Measurements from ENCODE around the gene ZNF296. TPM values are rescaled to one million over a fixed set of nuclear protein-coding genes. Genes with fewer than 3 reads are reported as not detected.

Gene ZNF296
- total RNA-seq, 4 donors from 2014 or later, result 0.31 to 1.7 (median 1.1) TPM

DNA sequence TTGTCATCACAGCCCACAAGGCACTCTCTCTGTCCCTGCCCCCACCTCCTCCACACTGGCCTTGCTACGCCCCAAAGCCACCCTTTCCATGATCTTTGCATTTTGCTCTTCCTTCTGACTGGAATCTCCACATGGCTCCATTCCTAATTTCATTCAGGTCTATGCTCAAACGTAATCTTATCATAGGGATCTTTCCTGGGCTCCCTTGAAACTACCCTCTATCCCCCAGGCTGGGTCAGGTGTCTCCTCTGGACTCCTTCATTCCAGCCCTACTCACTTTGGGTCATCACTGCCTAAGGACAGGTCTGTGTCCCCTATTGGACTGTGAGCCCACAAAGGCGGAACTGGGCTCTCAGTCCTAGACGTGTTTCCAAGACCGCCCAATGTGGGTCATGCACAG, 5.9 kb upstream of the ZNF296 start:
- TF ChIP-seq, protein P1, sequence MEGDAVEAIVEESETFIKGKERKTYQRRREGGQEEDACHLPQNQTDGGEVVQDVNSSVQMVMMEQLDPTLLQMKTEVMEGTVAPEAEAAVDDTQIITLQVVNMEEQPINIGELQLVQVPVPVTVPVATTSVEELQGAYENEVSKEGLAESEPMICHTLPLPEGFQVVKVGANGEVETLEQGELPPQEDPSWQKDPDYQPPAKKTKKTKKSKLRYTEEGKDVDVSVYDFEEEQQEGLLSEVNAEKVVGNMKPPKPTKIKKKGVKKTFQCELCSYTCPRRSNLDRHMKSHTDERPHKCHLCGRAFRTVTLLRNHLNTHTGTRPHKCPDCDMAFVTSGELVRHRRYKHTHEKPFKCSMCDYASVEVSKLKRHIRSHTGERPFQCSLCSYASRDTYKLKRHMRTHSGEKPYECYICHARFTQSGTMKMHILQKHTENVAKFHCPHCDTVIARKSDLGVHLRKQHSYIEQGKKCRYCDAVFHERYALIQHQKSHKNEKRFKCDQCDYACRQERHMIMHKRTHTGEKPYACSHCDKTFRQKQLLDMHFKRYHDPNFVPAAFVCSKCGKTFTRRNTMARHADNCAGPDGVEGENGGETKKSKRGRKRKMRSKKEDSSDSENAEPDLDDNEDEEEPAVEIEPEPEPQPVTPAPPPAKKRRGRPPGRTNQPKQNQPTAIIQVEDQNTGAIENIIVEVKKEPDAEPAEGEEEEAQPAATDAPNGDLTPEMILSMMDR (IDR thresholded peaks at IDR 0.05), result no peak
- ATAC-seq (ENCODE audit: low FRiP score) (no peak), DNase-seq (ENCODE audit: low spot score) (no peak)

DNA sequence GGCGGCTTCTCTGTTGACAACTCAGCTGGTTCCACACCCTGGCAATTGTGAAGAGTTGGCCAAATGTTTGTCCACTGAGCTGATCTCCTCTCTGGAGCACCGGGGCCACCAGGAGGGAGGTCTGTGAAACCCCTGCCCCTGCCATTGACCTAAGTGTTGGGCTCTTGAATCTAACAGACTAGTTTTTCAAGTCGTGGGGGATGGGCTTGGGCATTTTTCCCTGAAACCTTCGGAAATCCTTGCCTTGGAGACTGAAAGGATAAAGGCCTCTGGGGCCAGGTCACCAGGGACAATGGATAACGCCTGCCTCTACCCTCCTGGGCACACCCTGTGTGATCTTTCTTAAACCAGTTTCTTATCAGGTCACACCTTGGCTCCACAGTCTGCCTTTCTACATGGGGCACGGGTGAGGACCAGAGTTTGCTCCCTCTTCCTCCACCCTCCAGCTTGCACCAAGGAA, 3.7 kb upstream of the ZNF296 start:
- TF ChIP-seq, protein P1 (IDR thresholded peaks at IDR 0.05), result no peak
- no peak for ATAC-seq (ENCODE audit: low FRiP score)
- DNase-seq (ENCODE audit: low spot score), result no peak

DNA sequence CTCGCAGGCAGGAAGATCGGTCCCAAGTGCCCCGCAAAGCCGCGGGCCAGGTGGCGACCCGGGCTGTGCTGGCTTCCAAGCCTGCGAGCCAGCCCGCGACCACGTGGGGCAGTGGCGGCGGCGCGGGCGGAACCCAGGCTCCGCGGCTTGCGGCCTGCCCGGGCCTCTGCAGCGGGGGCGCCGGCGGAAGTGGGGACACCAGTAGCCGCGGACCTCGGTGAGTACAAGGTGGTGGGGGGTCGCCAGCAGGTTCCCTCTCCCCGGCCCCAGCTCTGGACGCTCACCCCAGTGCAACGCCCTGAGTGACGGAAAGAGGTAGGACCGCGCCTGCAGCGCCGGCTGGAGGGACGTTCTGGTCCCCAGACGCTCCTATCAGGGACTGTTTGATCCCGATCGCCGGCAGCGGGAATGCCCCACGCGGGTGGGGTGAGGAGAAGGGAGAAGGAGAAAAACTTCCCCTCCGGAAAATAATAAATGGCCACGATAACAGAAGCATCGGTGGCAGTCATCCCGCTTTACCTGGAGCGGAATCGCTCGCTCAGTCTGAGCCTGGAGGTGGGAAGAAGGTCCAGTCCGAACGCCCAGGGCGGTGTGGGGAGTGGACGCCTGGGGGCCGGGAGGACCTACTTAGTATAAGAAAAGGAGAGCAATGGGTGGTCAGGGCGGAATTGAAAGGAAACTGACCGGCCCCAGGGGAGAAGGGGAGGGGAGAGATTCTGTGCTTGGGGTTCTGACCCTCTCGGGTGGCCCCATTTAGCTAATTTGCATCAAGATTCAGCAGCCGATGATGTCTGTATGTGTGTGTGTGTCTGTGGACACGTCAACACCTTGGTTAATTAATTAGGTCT, 3.0 kb upstream of the ZNF296 start, which contains the start of gene GEMIN7:
Gene GEMIN7, plus strand, starts transcription at position 198 of the 848 bp plus-strand sequence. CDS start 10,855 bp downstream, outside the sequence.
- DNase-seq (ENCODE audit: low spot score), result no peak
- ATAC-seq (ENCODE audit: low FRiP score), result peak; percentile 68
- TF ChIP-seq, protein P1 (IDR thresholded peaks at IDR 0.05), result no peak

DNA sequence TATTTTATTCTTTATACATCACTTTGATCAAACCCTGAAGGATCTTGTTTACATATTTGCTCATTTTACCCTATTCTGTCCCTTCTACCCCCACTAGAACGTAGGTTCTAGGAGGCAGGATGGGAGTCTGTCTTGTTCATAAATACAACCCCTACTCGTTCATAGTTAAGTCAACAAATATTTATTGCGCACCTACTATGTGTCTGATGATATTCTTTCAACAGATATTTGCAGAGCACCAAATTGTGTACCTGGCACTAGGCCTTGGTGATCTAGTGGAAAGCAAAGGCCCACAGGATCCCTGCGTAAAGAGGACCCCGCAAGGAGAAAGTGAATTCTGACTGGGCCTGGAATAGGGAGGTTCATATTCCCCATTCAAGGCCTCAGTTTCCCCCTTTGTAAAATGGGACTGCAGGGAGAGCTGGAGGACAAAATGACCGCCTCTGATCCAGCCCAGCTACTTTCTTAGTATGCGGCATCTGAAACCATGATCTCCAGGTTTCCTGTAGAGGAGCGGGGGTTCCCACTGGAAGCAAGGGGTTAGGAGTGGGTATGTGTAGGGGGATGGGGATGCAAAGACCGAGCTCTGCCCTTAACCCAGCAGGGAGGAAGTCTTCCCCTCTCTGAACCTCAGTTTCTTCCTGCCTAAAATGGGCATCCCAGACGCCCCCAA, 2.2 kb upstream of the ZNF296 start:
- TF ChIP-seq, protein P1 (IDR thresholded peaks at IDR 0.05), result no peak
- ATAC-seq (ENCODE audit: low FRiP score) (peak; percentile 16), DNase-seq (ENCODE audit: low spot score) (no peak)

DNA sequence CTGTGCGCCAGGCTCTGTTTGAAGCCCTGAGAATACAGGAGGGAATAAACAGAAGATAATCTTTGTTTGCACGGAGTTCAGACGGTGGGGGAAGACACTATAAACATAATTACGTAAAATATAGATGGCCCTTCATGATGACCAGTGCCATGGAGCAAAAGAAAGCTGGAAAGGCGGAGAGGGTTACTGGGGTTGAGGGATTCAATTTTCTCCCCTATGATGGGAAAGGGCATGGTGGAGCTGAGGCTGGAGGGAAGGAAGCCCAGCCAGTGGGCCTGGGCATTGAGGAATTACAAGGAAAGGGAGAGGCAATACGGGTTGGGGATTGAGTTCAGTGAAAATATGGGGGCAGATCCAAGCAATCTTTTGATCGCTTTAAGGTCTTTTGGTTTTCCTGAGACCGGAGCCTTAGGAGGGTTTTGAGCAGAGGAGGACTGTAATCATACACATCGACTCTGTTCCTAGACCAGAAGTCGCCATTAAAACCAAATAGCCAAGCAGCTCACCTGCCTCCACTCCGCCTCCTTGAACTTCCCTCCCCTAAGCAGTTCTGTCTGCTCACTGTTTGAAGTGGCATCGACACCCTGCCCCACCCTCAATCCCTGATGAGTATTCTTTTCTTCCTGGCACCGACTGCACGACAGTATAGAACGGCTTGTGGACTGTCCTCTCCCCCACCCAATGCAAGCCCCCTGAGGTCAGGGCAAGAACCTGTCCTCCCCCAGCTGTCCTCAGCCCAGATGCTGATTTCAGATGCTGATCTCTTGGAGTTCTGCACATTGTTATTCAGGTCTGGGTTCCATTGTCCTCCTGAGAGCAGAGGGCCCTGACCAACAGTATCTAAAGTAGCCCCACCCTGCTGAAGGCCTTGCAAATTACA, 813 bp upstream of the ZNF296 start:
- DNase-seq (ENCODE audit: low spot score), result no peak
- ATAC-seq (ENCODE audit: low FRiP score), result no peak
- TF ChIP-seq, protein P1 (IDR thresholded peaks at IDR 0.05), result no peak

DNA sequence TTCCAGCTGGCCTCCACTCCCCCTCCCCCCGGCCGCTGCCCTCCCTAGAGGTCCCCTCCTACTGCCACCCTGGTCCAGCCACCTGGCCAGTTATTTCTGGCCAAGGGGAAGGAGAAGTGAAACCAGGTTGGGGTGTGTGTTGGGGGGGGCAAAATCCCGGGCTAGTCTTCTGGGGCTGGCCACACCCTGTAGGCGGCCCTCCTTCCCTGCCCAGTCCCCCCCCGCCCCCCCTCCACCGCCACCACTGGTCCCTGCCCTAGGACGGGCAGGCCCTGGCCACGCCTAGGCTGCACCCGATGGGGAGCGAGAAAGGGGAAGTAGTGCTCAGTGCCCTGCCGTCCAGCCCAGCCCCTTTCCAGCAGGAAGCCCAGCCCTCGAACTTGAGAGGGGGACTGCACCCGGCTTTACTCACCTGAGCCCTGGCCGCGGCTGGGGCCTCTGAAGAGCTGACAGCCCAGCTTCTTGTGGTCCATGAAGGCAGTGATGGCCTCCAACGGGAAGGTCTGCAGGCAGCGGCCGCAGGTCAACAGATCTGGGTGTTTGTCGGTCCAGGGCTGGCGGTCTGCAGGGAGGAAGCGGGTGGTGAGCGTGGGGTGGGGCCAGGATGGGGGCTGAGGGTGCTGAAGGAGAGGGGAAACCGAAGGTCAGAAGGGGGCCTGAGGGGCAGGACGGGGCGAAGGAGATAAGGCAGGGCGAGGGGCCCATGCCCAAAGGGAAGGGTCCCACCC, 813 bp downstream of the ZNF296 start:
- ATAC-seq (ENCODE audit: low FRiP score), result peak; percentile 25
- no peak for DNase-seq (ENCODE audit: low spot score)
- TF ChIP-seq, protein P1 (IDR thresholded peaks at IDR 0.05), result no peak

Measured in omental fat pad (tissue), 4 donors.